AG09309 (cell line): ENCODE measurements around the gene GPR139.

Source experiments
- DNase-seq: peaks from one replicate; pipeline ENCODE4 v3.0.0-alpha.2; 2010; ENCODE audit warnings: low read depth
- H3K4me3 ChIP-seq: 2 replicates; pipeline ENCODE4 v1.5.1; 2011; ENCODE audit warnings: mild to moderate bottlenecking, low read depth, low read length, moderate library complexity; ENCODE audit not compliant: control insufficient read depth
- TF ChIP-seq, protein P1 (sequence below): IDR thresholded peaks from 2 replicates; pipeline ENCODE4 v1.5.1; 2011; ENCODE audit warnings: mild to moderate bottlenecking, low read depth, low read length, inconsistent platforms; ENCODE audit not compliant: insufficient read depth, control insufficient read depth; ENCODE audit errors: missing control alignments

Gene GPR139

DNA sequence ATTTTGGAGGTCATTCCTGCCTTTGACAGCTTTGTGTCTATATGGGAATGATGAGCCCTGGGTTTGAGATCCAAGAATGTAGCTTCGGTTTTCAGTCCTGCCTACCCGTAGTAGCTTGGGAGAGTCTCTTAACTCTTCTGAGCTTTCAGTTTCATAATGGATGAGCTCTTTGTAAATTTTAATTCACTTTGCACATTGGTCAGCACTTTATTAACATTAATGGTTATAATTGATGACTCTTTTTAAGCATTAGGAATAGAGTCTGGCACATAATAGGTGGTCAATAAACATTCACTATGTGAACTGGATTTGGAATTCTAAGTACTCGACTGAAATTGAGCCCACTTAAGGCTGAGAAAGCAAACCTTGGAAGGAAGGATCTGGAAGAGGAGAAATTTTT is 17.3 kb downstream of the GPR139 start:
- DNase-seq: no peak
- no peak overlapping the region for H3K4me3 ChIP-seq
- TF ChIP-seq, protein P1, sequence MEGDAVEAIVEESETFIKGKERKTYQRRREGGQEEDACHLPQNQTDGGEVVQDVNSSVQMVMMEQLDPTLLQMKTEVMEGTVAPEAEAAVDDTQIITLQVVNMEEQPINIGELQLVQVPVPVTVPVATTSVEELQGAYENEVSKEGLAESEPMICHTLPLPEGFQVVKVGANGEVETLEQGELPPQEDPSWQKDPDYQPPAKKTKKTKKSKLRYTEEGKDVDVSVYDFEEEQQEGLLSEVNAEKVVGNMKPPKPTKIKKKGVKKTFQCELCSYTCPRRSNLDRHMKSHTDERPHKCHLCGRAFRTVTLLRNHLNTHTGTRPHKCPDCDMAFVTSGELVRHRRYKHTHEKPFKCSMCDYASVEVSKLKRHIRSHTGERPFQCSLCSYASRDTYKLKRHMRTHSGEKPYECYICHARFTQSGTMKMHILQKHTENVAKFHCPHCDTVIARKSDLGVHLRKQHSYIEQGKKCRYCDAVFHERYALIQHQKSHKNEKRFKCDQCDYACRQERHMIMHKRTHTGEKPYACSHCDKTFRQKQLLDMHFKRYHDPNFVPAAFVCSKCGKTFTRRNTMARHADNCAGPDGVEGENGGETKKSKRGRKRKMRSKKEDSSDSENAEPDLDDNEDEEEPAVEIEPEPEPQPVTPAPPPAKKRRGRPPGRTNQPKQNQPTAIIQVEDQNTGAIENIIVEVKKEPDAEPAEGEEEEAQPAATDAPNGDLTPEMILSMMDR: no peak

DNA sequence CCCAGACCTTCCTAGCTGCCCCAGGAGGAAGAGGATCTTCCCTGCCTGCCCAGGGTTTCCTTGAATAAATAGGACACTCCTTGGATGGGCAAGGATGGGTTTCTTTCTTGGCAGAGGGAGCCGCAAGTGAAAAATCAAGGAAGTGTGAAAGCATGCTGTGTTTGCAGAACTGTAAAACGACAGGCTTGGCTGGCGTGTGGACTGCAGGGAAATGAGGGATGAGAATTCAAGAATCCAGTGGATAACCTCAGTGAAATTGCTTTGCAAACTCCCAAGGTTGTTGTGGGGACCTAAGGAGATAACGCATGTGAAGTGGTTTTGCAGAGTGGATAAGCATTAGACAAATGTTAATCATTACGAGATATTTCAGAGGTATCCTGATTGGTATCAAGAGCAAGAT is 20.4 kb downstream of the GPR139 start:
- TF ChIP-seq, protein P1: no peak
- DNase-seq: no peak

DNA sequence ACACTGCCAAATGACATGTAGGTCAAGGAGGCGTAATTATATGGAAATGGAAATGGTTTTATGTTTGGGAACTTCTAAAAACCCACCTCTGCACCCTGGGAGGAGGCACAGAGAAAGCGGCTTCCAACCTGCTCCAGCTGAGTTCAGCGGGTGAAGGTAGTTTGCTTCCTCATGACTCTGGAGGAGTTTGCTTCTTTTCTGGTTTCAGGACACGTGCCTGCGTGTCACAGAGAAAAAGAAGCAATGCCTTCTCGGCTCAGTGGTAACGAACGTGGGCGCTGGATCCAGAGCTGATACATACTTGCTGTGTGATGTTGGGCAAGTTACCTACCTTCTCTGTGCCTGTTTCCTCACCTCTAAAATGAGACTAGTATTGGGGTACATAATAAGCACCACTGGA is 22.1 kb downstream of the GPR139 start:
- H3K4me3 ChIP-seq: no peak overlapping the region
- TF ChIP-seq, protein P1: no peak
- DNase-seq: no peak

More for the DNA sequence above, 20.4 kb downstream of the GPR139 start:
- H3K4me3 ChIP-seq: no peak overlapping the region

DNA sequence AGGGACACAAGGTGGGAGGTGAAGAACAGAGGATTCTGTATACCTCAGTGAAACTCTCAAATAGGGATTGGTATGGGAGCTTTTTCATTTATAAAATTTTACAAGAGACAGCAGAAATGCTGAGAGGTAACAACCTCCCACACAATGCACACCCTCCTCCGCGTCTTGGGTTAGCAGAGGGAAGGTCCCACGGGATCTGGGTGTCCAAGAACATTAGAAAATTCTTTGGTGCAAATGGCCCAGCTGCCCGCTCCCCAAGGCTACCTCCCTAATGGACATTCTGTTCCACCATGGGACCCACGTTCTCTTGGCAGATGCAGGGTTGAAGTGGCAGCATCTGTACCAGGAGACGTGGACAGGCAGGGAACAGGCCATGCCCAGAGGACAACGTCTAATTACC is 22.5 kb downstream of the GPR139 start:
- TF ChIP-seq, protein P1: no peak
- H3K4me3 ChIP-seq: no peak overlapping the region
- no peak for DNase-seq

DNA sequence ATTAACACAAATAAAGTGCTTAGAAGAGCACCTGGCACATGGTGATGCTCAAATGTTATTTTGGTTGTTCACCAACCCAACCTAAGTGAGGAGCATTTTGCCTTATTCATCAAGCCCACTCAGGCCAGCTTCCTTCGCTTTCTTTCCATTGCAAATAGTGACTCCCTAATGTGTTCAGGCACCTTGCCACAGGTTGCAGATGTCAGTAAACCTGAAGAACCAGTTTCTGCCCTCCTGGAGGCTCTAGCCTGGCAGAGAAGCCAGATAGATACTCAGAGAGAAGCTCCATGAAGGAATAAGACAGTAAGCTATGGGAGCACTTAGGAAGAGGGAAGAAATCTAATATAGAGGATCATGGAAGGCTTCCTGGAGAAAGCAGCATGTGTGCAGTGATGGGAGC is 23.9 kb downstream of the GPR139 start:
- H3K4me3 ChIP-seq: no peak overlapping the region
- DNase-seq: no peak
- TF ChIP-seq, protein P1: no peak

DNA sequence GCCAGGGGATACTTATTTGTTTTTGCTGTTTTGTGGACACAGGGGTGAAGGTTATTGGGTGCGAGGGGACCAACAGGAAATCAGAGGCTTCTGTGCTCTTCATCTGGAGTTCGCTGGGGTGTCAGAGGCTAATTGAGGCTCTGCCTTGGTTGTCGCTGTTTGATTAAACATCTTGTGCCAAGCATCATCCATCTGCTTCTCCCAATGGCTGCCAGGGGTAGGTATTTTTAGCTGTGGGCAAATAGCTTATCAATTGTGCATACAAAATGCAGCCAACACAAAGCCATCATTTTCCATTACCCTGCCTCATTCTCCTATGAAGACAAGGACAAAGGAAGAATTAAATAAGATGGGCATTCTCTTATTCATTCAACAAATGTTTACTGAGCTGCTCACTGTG is 27.8 kb downstream of the GPR139 start:
- DNase-seq: no peak
- H3K4me3 ChIP-seq: no peak overlapping the region
- TF ChIP-seq, protein P1: no peak

DNA sequence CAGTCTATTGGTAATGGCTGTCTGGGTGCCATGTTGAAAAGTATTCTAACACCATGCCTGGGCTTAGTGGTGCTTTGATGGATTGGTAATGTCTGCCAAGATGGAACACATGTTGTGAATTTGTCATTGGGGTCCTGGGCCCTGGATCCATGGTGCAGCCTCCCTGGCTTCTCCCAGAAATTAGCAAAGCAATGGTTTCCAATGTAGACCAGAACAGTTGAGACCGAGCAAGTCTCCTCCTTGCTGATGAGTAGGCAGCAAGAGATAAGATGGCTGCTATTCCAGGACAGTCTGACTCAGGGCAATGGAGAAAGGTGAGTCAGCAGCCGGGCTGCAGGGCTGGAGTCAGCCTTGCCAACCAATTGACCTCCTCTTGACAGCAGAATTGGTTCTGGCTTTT is 30.8 kb downstream of the GPR139 start:
- H3K4me3 ChIP-seq: no peak overlapping the region
- DNase-seq: no peak
- TF ChIP-seq, protein P1: no peak
